HG02678 (cell line): Measurements from ENCODE around the gene ADGRL4.

ENCODE experiments used
- ATAC-seq: cut with Tn5 transposase; IDR thresholded peaks from one replicate; pipeline ENCODE4 v1.9.1; 2021; ENCODE audit warnings: mild to moderate bottlenecking, moderate library complexity; ENCODE audit not compliant: unreplicated experiment

ADGRL4 gene

GRCh38 chr1:78840453-78841271 is 165.9 kb downstream of the ADGRL4 start:
- ATAC-seq, result peak; percentile 45
